Lung (tissue), 12 donors: ENCODE measurements around the gene HABP2. TPM values are rescaled to one million over a fixed set of nuclear protein-coding genes. Genes with fewer than 3 reads are reported as not detected.

Source experiments
- ATAC-seq: fragments of 200-7000 bp; cut with Tn5 transposase; one replicate; pipeline ENCODE4 v1.9.1; 2020; ENCODE audit warnings: moderate number of reproducible peaks; ENCODE audit not compliant: insufficient read depth, low FRiP score
- DNase-seq, 3 donors: peaks; one replicate each; pipeline ENCODE4 v3.0.0-alpha.2; 2013 to 2017
- H3K27ac ChIP-seq, 2 donors: one replicate each; pipeline ENCODE4 v1.5.1; 2013; ENCODE audit warnings: mild to moderate bottlenecking in 2 of 2, moderate library complexity in 2 of 2, control low read depth in 1 of 2, inconsistent platforms in 1 of 2, low read depth in 1 of 2, low read length in 1 of 2
- H3K27me3 ChIP-seq, 3 donors: one replicate each; pipeline ENCODE4 v1.5.1; 2013; ENCODE audit warnings: low read length in 2 of 3; ENCODE audit not compliant: control insufficient read depth in 3 of 3, insufficient read depth in 3 of 3
- H3K36me3 ChIP-seq, 4 donors: one replicate each; pipeline ENCODE4 v1.5.1; 2013; ENCODE audit warnings: low read length in 4 of 4, mild to moderate bottlenecking in 1 of 4, moderate library complexity in 1 of 4; ENCODE audit not compliant: control insufficient read depth in 4 of 4, insufficient read depth in 4 of 4
- H3K4me1 ChIP-seq, 5 donors: one replicate each; pipeline ENCODE4 v1.5.1; 2013; ENCODE audit warnings: low read length in 5 of 5, mild to moderate bottlenecking in 2 of 5, moderate library complexity in 1 of 5; ENCODE audit not compliant: control insufficient read depth in 5 of 5, insufficient read depth in 5 of 5
- H3K4me3 ChIP-seq: one replicate; pipeline ENCODE4 v1.5.1; 2013; ENCODE audit warnings: mild to moderate bottlenecking, control low read depth, moderate library complexity
- H3K9ac ChIP-seq, 2 donors: one replicate each; pipeline ENCODE4 v1.5.1; 2013; ENCODE audit warnings: low read length in 2 of 2, control low read depth in 1 of 2; ENCODE audit not compliant: insufficient read depth in 1 of 2
- H3K9me3 ChIP-seq, 4 donors: one replicate each; pipeline ENCODE4 v1.5.1; 2013; ENCODE audit warnings: low read length in 3 of 4, mild to moderate bottlenecking in 1 of 4, moderate library complexity in 1 of 4; ENCODE audit not compliant: control insufficient read depth in 4 of 4, insufficient read depth in 3 of 4
- CTCF ChIP-seq: IDR thresholded peaks from 2 replicates; pipeline ENCODE4 v1.5.1; 2012; ENCODE audit warnings: mild to moderate bottlenecking; ENCODE audit errors: control extremely low read depth, extremely low read depth
- WGBS, 2 donors: extraction: QIAGEN DNeasy Blood & Tissue Kit; methylation state at CpG; one replicate each; pipeline ENCODE4 v1.1.7; 2013; 5-methylcytosine and 5-hydroxymethylcytosine counted together
- polyA plus RNA-seq, 2 donors: library from polyadenylated mRNA; stranded (reverse); fragments of 200-250 nt; gene quantifications; one replicate each; pipeline ENCODE4 v1.2.1, GENCODE V29; 2013
- total RNA-seq, 2 donors: library from RNA; depleted of rRNA in 1 of 2; stranded (reverse); fragments of >200 nt in 1 of 2; gene quantifications; one replicate each; pipeline ENCODE4 v1.2.1, GENCODE V29; 2014 to 2021
- donor health status: control.
- donor health status: control.
- donor health status: Bipolar disorder and iron deficiency.
- donor health status: healthy.
- donor health status: DM: yes; HTN: yes; CAD: no.

The HABP2 gene
- total and polyA plus RNA-seq, 4 donors, result 0.10 to 1.3 (median 0.65) TPM

GRCh38 chr10:113544392-113544791 is 8.5 kb upstream of the HABP2 start:
- no peak overlapping the region for H3K9ac ChIP-seq
- no peak for DNase-seq
- no peaks in the 10 kb centered on the region for H3K4me1 ChIP-seq
- H3K9me3 ChIP-seq, result no peaks in the 10 kb centered on the region
- no peak overlapping the region for H3K4me3 ChIP-seq
- no peaks in the 10 kb centered on the region for H3K27me3 ChIP-seq
- no peak overlapping the region for H3K27ac ChIP-seq
- 90 to 95% methylated on average over 1 of the region's 1 CpG for WGBS, 2 donors
- H3K36me3 ChIP-seq, result no peaks in the 10 kb centered on the region
- no peak for ATAC-seq
- TF ChIP-seq CTCF, result no peak

GRCh38 chr10:113547426-113547825 is 5.4 kb upstream of the HABP2 start:
- no peaks in the 10 kb centered on the region for H3K9me3 ChIP-seq
- no peaks in the 10 kb centered on the region for H3K36me3 ChIP-seq
- H3K4me3 ChIP-seq, result no peak overlapping the region
- H3K27me3 ChIP-seq, result no peaks in the 10 kb centered on the region
- 93 to 97% methylated on average over 2 of the region's 2 CpGs for WGBS, 2 donors
- DNase-seq (no peak), ATAC-seq (no peak)
- H3K27ac ChIP-seq, result no peak overlapping the region
- TF ChIP-seq CTCF, result no peak
- H3K4me1 ChIP-seq, result peaks cover 0 to 4% (median 0%) of the 10 kb centered on the region in 5 donors
- no peak overlapping the region for H3K9ac ChIP-seq

- H3K9me3 ChIP-seq, result no peaks in the 10 kb centered on the region
- DNase-seq, result no peak
- H3K4me3 ChIP-seq, result no peak overlapping the region
- H3K9ac ChIP-seq, result no peak overlapping the region
- no peaks in the 10 kb centered on the region for H3K27me3 ChIP-seq
- WGBS, 2 donors, result 91% methylated on average over 6 of the region's 6 CpGs
- no peak for TF ChIP-seq CTCF
- H3K4me1 ChIP-seq, result peaks cover 0 to 4% (median 0%) of the 10 kb centered on the region in 5 donors
- no peak for ATAC-seq
- no peaks in the 10 kb centered on the region for H3K36me3 ChIP-seq
- no peak overlapping the region for H3K27ac ChIP-seq
Measured at GRCh38 chr10:113549856-113550255, 3.0 kb upstream of the HABP2 start.

- H3K9ac ChIP-seq, result no peak overlapping the region
- H3K4me1 ChIP-seq, result peaks cover 0 to 4% (median 0%) of the 10 kb centered on the region in 5 donors
- H3K36me3 ChIP-seq, result no peaks in the 10 kb centered on the region
- H3K27ac ChIP-seq, result no peak overlapping the region
- ATAC-seq (no peak), DNase-seq (peak in 2 of 3 donors; percentile 43 to 67)
- no peak for TF ChIP-seq CTCF
- no peak overlapping the region for H3K4me3 ChIP-seq
- WGBS, 2 donors, result 52 to 60% methylated on average over 6 of the region's 6 CpGs
- no peaks in the 10 kb centered on the region for H3K27me3 ChIP-seq
- H3K9me3 ChIP-seq, result no peaks in the 10 kb centered on the region
Measured at GRCh38 chr10:113550365-113550764, 2.5 kb upstream of the HABP2 start.
